GM19239 (cell line): ENCODE measurements around the gene TTC39A.
A peak's percentile ranks its signal among the peaks of the same experiment; 100 is the strongest.
"Not testable (repeated sequence)": the region's sequence is repeated elsewhere in the genome, so short reads cannot be mapped to it uniquely, and the experiment has no call there.

Experiments used
- DNase-seq: peaks from one replicate; pipeline ENCODE4 v3.0.0; 2011; ENCODE audit warnings: low spot score; ENCODE audit not compliant: insufficient read length
- FAIRE-seq: peaks from 2 replicates; lab custom pipeline; 2011; peaks lifted over from hg19 to GRCh38; lab: Jason Lieb, UNC

TTC39A gene

GRCh38 chr1:51281807-51282206, 48.6 kb downstream of the TTC39A start:
- DNase-seq: no peak
- FAIRE-seq: no peak

- DNase-seq (no peak), FAIRE-seq (no peak)
These were observed 49.9 kb downstream of the TTC39A start for GRCh38 chr1:51280321-51280978.

- FAIRE-seq: no peak
- no peak for DNase-seq
These were observed 54.1 kb downstream of the TTC39A start for GRCh38 chr1:51276286-51276685.

GRCh38 chr1:51274676-51275075, 55.7 kb downstream of the TTC39A start:
- FAIRE-seq (no peak), DNase-seq (no peak)

GRCh38 chr1:51272916-51273315, 57.4 kb downstream of the TTC39A start:
- DNase-seq (no peak), FAIRE-seq (no peak)

- DNase-seq (no peak), FAIRE-seq (no peak)
These were observed 59.6 kb downstream of the TTC39A start for GRCh38 chr1:51270751-51271150.

- FAIRE-seq (peak; percentile 74), DNase-seq (no peak)
These were observed 61.7 kb downstream of the TTC39A start for GRCh38 chr1:51268634-51269033.

- DNase-seq (no peak), FAIRE-seq (no peak)
These were observed 63.6 kb downstream of the TTC39A start for GRCh38 chr1:51266791-51267190.

GRCh38 chr1:51266181-51266580, 64.2 kb downstream of the TTC39A start:
- no peak for FAIRE-seq
- DNase-seq: no peak

- FAIRE-seq: no peak
- no peak for DNase-seq
These were observed 64.7 kb downstream of the TTC39A start for GRCh38 chr1:51265618-51266017.

- DNase-seq: no peak
- FAIRE-seq: no peak
These were observed 65.9 kb downstream of the TTC39A start for GRCh38 chr1:51264451-51264850.

- FAIRE-seq: no peak
These were observed 67.0 kb downstream of the TTC39A start for GRCh38 chr1:51263147-51263877.

GRCh38 chr1:51255331-51255730, 75.0 kb downstream of the TTC39A start:
- no peak for FAIRE-seq
- no peak for DNase-seq

More at GRCh38 chr1:51263147-51263877, 67.0 kb downstream of the TTC39A start:
- DNase-seq: no peak

GRCh38 chr1:51253691-51254090, 76.7 kb downstream of the TTC39A start:
- FAIRE-seq: no peak
- no peak for DNase-seq

GRCh38 chr1:51252366-51252765, 78.0 kb downstream of the TTC39A start:
- DNase-seq (no peak), FAIRE-seq (no peak)

- not testable (repeated sequence) for DNase-seq
These were observed 79.2 kb downstream of the TTC39A start for GRCh38 chr1:51251165-51251564.

GRCh38 chr1:51250729-51251128, 79.6 kb downstream of the TTC39A start:
- FAIRE-seq, DNase-seq: not testable (repeated sequence)

More at GRCh38 chr1:51251165-51251564, 79.2 kb downstream of the TTC39A start:
- not testable (repeated sequence) for FAIRE-seq

GRCh38 chr1:51249445-51249844, 80.9 kb downstream of the TTC39A start:
- FAIRE-seq (no peak), DNase-seq (no peak)

GRCh38 chr1:51247499-51247898, 82.9 kb downstream of the TTC39A start:
- FAIRE-seq (no peak), DNase-seq (no peak)

- FAIRE-seq: peak; percentile 85
These were observed 83.3 kb downstream of the TTC39A start for GRCh38 chr1:51247022-51247421.

GRCh38 chr1:51242546-51242945, 87.8 kb downstream of the TTC39A start:
- FAIRE-seq (no peak), DNase-seq (no peak)

More at GRCh38 chr1:51247022-51247421, 83.3 kb downstream of the TTC39A start:
- no peak for DNase-seq

GRCh38 chr1:51241119-51241518, 89.2 kb downstream of the TTC39A start:
- DNase-seq: no peak
- no peak for FAIRE-seq
